Activated CD4-positive, CD25-positive, alpha-beta regulatory T cell (primary cell): ENCODE data around the gene RCBTB2.

ENCODE experiments used
- DNase-seq, 4 experiments: peaks; one replicate each; lab custom pipeline; 2025; lab: John Stamatoyannopoulos, UW

RCBTB2 gene

GRCh38 chr13:48563626-48564025, 30.7 kb upstream of the RCBTB2 start:
- no peak for DNase-seq

- DNase-seq = peak in 3 of 4 experiments; percentile 22 to 30 (median 23)
Measured at GRCh38 chr13:48562296-48563066, 29.6 kb upstream of the RCBTB2 start.

GRCh38 chr13:48561466-48562235, 28.8 kb upstream of the RCBTB2 start:
- no peak for DNase-seq

GRCh38 chr13:48560657-48561337, 27.9 kb upstream of the RCBTB2 start:
- DNase-seq = no peak

GRCh38 chr13:48559638-48560320, 26.9 kb upstream of the RCBTB2 start:
- no peak for DNase-seq

- no peak for DNase-seq
Measured at GRCh38 chr13:48556817-48557216, 23.9 kb upstream of the RCBTB2 start.

- no peak for DNase-seq
Measured at GRCh38 chr13:48555441-48555840, 22.6 kb upstream of the RCBTB2 start.

- DNase-seq = no peak
Measured at GRCh38 chr13:48551329-48551728, 18.4 kb upstream of the RCBTB2 start.

- no peak for DNase-seq
Measured at GRCh38 chr13:48549658-48550057, 16.8 kb upstream of the RCBTB2 start.

GRCh38 chr13:48547663-48548092, 14.8 kb upstream of the RCBTB2 start:
- DNase-seq = no peak

GRCh38 chr13:48545608-48546007, 12.7 kb upstream of the RCBTB2 start:
- no peak for DNase-seq

- DNase-seq = no peak
Measured at GRCh38 chr13:48542581-48543341, 9.9 kb upstream of the RCBTB2 start.

- no peak for DNase-seq
Measured at GRCh38 chr13:48542138-48542537, 9.3 kb upstream of the RCBTB2 start.

GRCh38 chr13:48539550-48539949, 6.7 kb upstream of the RCBTB2 start:
- DNase-seq = no peak

- DNase-seq = no peak
Measured at GRCh38 chr13:48536621-48537250, 3.9 kb upstream of the RCBTB2 start.

- no peak for DNase-seq
Measured at GRCh38 chr13:48535766-48536165, 2.9 kb upstream of the RCBTB2 start.

- DNase-seq = no peak
Measured at GRCh38 chr13:48534911-48535501, 2.1 kb upstream of the RCBTB2 start.

- no peak for DNase-seq
Measured at GRCh38 chr13:48533961-48534600, 1.2 kb upstream of the RCBTB2 start.

- no peak for DNase-seq
Measured at GRCh38 chr13:48532256-48532505, 699 bp downstream of the RCBTB2 start.
